ENCODE data around the gene MORF4L2. TPM values are rescaled to one million over a fixed set of nuclear protein-coding genes. Genes with fewer than 3 reads are reported as not detected.

Gene MORF4L2
- total and polyA plus RNA-seq, 4 donors = 90.9 to 366 (median 175) TPM

GRCh38 chrX:103669745-103670144 lies 16.8 kb downstream of the MORF4L2 start:
- Histone ChIP-seq H3K36me3 (ENCODE audit: control insufficient read depth in 4 of 4, insufficient read depth in 3 of 4, low read depth in 1 of 4, low read length in 3 of 4) (no peaks in the 10 kb centered on the region), H3K27ac (ENCODE audit: low read depth in 1 of 2, low read length in 2 of 2) (no peak overlapping the region), H3K9ac (ENCODE audit: low read depth in 1 of 2, low read length in 2 of 2) (no peak overlapping the region), H3K4me1 (ENCODE audit: control insufficient read depth in 4 of 4, insufficient read depth in 4 of 4, low read length in 3 of 4) (no peaks in the 10 kb centered on the region), H3K9me3 (ENCODE audit: control insufficient read depth in 4 of 4, low read length in 3 of 4) (no peaks in the 10 kb centered on the region), H3K27me3 (ENCODE audit: control insufficient read depth in 4 of 4, insufficient read depth in 4 of 4, low read length in 3 of 4) (no peaks in the 10 kb centered on the region), H3K4me3 (ENCODE audit: low read depth in 1 of 3, low read length in 3 of 3) (no peak overlapping the region)
- TF ChIP-seq HNF4A (conservative IDR thresholded peaks at IDR 0.05) = no peak
- no peak for TF ChIP-seq REST (IDR thresholded peaks at IDR 0.05)
- no peak for TF ChIP-seq TAF1 (conservative IDR thresholded peaks at IDR 0.05)
- no peak for TF ChIP-seq RAD21 (IDR thresholded peaks at IDR 0.05)
- TF ChIP-seq RXRA (IDR thresholded peaks at IDR 0.05) = no peak
- no peak for DNase-seq (ENCODE audit: low spot score)
- 89% methylated on average over 1 of the region's 1 CpG for WGBS

DNA sequence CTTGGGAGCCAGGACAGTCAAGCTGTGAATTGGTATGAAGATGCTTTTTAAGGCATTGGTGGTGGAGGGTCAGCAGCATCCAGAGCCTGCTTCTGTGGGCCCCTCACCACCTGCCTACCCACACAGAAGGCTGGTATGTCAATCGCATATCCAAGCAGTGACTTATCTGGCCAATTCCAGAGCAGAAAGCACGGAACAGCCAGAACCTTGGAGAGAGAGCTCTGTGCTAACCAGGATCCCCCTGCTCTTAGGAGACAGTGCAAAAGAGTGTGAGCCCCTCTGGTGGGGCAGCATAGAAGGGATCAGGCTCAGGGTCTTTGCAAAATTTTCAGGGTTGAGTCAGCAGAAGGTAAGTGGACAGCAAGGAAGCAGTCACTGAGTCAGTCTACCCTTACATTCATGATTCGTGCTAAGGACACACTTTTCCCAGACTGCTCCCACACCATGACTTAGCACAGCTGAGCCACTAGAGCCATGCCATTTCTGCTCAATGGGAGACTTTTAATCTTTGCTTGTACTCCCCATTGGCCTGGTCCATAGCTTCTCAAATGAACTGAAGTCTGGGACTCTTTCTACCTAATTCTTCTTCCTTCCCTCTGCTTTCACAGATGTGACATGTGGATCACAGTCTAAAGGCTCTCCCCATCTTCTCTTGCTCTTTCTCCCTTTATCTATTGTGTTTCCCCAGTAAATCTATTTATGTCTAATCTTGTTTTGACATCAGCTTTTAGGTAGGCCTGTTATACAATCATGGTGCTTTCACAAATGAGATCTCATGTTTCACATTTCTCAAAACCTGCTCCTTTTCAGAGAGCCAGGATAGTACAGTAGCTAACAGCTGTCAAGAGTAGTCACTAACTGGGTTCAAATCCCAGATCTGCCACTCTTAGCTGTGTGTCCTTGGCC lies 20.0 kb downstream of the MORF4L2 start:
- TF ChIP-seq RXRA (IDR thresholded peaks at IDR 0.05) (no peak), FOXA2 (IDR thresholded peaks at IDR 0.05) (no peak), ZBTB33 (IDR thresholded peaks at IDR 0.05) (no peak)
- Histone ChIP-seq H3K9me3 (ENCODE audit: control insufficient read depth in 4 of 4, low read length in 3 of 4) (no peaks in the 10 kb centered on the region), H3K9ac (ENCODE audit: low read depth in 1 of 2, low read length in 2 of 2) (no peak overlapping the region), H3K27ac (ENCODE audit: low read depth in 1 of 2, low read length in 2 of 2) (no peak overlapping the region), H3K27me3 (ENCODE audit: control insufficient read depth in 4 of 4, insufficient read depth in 4 of 4, low read length in 3 of 4) (peaks cover 0 to 2% (median 0%) of the 10 kb centered on the region in 4 donors), H3K4me3 (ENCODE audit: low read depth in 1 of 3, low read length in 3 of 3) (no peak overlapping the region), H3K4me1 (ENCODE audit: control insufficient read depth in 4 of 4, insufficient read depth in 4 of 4, low read length in 3 of 4) (no peaks in the 10 kb centered on the region), H3K36me3 (ENCODE audit: control insufficient read depth in 4 of 4, insufficient read depth in 3 of 4, low read depth in 1 of 4, low read length in 3 of 4) (no peaks in the 10 kb centered on the region)
- no peak for DNase-seq (ENCODE audit: low spot score)
- 98% methylated on average over 3 of the region's 3 CpGs for WGBS

DNA sequence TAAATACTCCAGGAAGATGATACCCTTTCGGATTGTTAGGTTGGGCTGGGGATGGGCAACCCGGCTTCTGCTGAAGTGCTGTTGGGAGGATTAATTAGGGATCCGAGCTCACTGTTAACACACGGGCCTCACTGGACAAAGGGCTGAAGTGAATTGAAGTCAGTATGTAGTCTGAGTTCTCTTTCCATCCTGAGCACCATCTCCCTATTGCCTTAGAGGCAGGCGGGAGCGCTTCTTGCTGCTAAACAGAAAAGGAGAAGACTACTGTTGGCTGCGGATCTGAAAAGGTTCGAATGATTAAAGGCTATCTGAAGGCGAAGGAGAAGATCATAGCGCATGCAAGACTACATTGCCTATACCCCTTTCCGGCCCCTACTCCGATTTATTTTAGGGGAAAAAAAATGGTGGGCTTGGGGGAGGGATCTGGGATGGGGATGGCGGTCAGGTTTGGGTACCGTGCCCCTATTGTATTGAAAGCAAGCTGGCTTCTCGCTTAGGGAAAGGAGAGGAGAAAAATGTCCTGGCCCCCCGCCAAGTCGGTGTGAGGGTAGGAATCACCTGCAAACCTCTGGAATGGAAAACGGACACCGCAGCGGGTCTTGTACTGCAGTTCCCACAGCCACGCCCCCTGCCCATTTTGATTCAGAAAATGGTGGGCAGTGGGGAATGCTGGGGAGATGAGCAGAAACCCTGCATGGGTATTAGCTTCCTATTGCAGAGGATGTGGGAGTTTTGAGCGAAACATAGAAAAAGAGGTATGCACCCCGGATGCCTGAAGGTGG lies 22.3 kb downstream of the MORF4L2 start:
- Histone ChIP-seq H3K9ac (ENCODE audit: low read depth in 1 of 2, low read length in 2 of 2) (no peak overlapping the region), H3K27ac (ENCODE audit: low read depth in 1 of 2, low read length in 2 of 2) (no peak overlapping the region), H3K36me3 (ENCODE audit: control insufficient read depth in 4 of 4, insufficient read depth in 3 of 4, low read depth in 1 of 4, low read length in 3 of 4) (no peaks in the 10 kb centered on the region), H3K9me3 (ENCODE audit: control insufficient read depth in 4 of 4, low read length in 3 of 4) (no peaks in the 10 kb centered on the region), H3K4me1 (ENCODE audit: control insufficient read depth in 4 of 4, insufficient read depth in 4 of 4, low read length in 3 of 4) (no peaks in the 10 kb centered on the region), H3K4me3 (ENCODE audit: low read depth in 1 of 3, low read length in 3 of 3) (no peak overlapping the region), H3K27me3 (ENCODE audit: control insufficient read depth in 4 of 4, insufficient read depth in 4 of 4, low read length in 3 of 4) (peaks cover 0 to 2% (median 0%) of the 10 kb centered on the region in 4 donors)
- DNase-seq (ENCODE audit: low spot score) = no peak
- 25% methylated on average over 23 of the region's 23 CpGs for WGBS
- TF ChIP-seq, protein P1, sequence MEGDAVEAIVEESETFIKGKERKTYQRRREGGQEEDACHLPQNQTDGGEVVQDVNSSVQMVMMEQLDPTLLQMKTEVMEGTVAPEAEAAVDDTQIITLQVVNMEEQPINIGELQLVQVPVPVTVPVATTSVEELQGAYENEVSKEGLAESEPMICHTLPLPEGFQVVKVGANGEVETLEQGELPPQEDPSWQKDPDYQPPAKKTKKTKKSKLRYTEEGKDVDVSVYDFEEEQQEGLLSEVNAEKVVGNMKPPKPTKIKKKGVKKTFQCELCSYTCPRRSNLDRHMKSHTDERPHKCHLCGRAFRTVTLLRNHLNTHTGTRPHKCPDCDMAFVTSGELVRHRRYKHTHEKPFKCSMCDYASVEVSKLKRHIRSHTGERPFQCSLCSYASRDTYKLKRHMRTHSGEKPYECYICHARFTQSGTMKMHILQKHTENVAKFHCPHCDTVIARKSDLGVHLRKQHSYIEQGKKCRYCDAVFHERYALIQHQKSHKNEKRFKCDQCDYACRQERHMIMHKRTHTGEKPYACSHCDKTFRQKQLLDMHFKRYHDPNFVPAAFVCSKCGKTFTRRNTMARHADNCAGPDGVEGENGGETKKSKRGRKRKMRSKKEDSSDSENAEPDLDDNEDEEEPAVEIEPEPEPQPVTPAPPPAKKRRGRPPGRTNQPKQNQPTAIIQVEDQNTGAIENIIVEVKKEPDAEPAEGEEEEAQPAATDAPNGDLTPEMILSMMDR (IDR thresholded peaks at IDR 0.05; ENCODE audit: low read depth, low read length, missing input control) = no peak
- no peak for TF ChIP-seq EGR1 (IDR thresholded peaks at IDR 0.05; ENCODE audit: low read depth in 2 of 2)
- TF ChIP-seq REST (IDR thresholded peaks at IDR 0.05) = no peak
- no peak for TF ChIP-seq FOXA1 (IDR thresholded peaks at IDR 0.05)
- no peak for TF ChIP-seq GABPA (IDR thresholded peaks at IDR 0.05 in 1 of 2, conservative IDR thresholded peaks at IDR 0.05 in 1 of 2)
- TF ChIP-seq MAX (IDR thresholded peaks at IDR 0.05) = no peak

All from liver (tissue), 9 donors.